Fibroblast of lung (primary cell): ENCODE measurements around the gene ALS2CL.

Experiments
- CTCF ChIP-seq, 2 donors: IDR thresholded peaks in 1 of 2; conservative IDR thresholded peaks in 1 of 2; 1 replicate in 1 of 2; 2 replicates in 1 of 2; pipeline ENCODE4 v1.5.1; 2011 to 2012; ENCODE audit warnings: low read length in 2 of 2, control low read depth in 1 of 2, inconsistent platforms in 1 of 2, low read depth in 1 of 2, mild to moderate bottlenecking in 1 of 2
- EZH2 ChIP-seq: IDR thresholded peaks from 2 replicates; pipeline ENCODE4 v1.5.1; 2012; ENCODE audit warnings: low read length, control low read depth, mild to moderate bottlenecking; ENCODE audit errors: missing control alignments

GRCh38 chr3:46643701-46644100, 49.8 kb downstream of the ALS2CL start:
- TF ChIP-seq EZH2, result no peak
- no peak for TF ChIP-seq CTCF (conservative IDR thresholded peaks at IDR 0.05 in 1 of 2, IDR thresholded peaks at IDR 0.05 in 1 of 2; ENCODE audit: low read depth in 1 of 2, low read length in 2 of 2)
